Fibroblast of lung (primary cell): ENCODE measurements around the gene OR10D3. TPM values are rescaled to one million over a fixed set of nuclear protein-coding genes. Genes with fewer than 3 reads are reported as not detected.

Experiments
- DNase-seq, 2 donors: peaks; one replicate each; pipeline versions ENCODE4 v3.0.0 to v3.0.0-alpha.2; 2010; ENCODE audit warnings: low read depth in 2 of 2
- H2AFZ ChIP-seq: 2 replicates; pipeline ENCODE4 v1.5.1; 2012; ENCODE audit warnings: low read length, control low read depth, inconsistent platforms
- H3K27ac ChIP-seq: 2 replicates; pipeline ENCODE4 v1.5.1; 2011; ENCODE audit warnings: low read length, control low read depth; ENCODE audit not compliant: insufficient read depth
- H3K27me3 ChIP-seq: 2 replicates; pipeline ENCODE4 v1.5.1; 2011; ENCODE audit warnings: mild to moderate bottlenecking, low read length; ENCODE audit not compliant: control insufficient read depth, insufficient read depth
- H3K36me3 ChIP-seq: 2 replicates; pipeline ENCODE4 v1.5.1; 2011; ENCODE audit warnings: low read length; ENCODE audit not compliant: control insufficient read depth, insufficient read depth
- H3K4me1 ChIP-seq: 2 replicates; pipeline ENCODE4 v1.5.1; 2011; ENCODE audit warnings: low read length; ENCODE audit not compliant: control insufficient read depth, insufficient read depth; ENCODE audit errors: extremely low read depth
- H3K4me2 ChIP-seq: 2 replicates; pipeline ENCODE4 v1.5.1; 2011; ENCODE audit warnings: low read length, control low read depth; ENCODE audit not compliant: insufficient read depth; ENCODE audit errors: extremely low read depth
- H3K4me3 ChIP-seq, 4 experiments: fragments of 200-600 bp in 1 of 4; sonication (generic) in 1 of 4; replicated peaks in 1 of 4; 2 replicates each; pipeline ENCODE4 v1.5.1; 2011 to 2016; ENCODE audit warnings: low read length in 4 of 4, low read depth in 3 of 4, mild to moderate bottlenecking in 3 of 4, control low read depth in 2 of 4, inconsistent platforms in 1 of 4, mixed read lengths in 1 of 4; ENCODE audit not compliant: insufficient read depth in 1 of 4; ENCODE audit errors: control extremely low read depth in 1 of 4
- H3K79me2 ChIP-seq: 2 replicates; pipeline ENCODE4 v1.5.1; 2012; ENCODE audit warnings: mild to moderate bottlenecking, low read length, inconsistent platforms; ENCODE audit not compliant: control insufficient read depth, insufficient read depth
- H3K9ac ChIP-seq: 2 replicates; pipeline ENCODE4 v1.5.1; 2011; ENCODE audit warnings: mild to moderate bottlenecking, low read length, control low read depth; ENCODE audit not compliant: insufficient read depth
- H3K9me3 ChIP-seq: 2 replicates; pipeline ENCODE4 v1.5.1; 2012; ENCODE audit warnings: low read depth, low read length; ENCODE audit not compliant: control insufficient read depth, insufficient read depth
- H4K20me1 ChIP-seq: 2 replicates; pipeline ENCODE4 v1.5.1; 2011; ENCODE audit warnings: low read length; ENCODE audit not compliant: control insufficient read depth, insufficient read depth; ENCODE audit errors: extremely low read depth
- CTCF ChIP-seq, 2 donors: IDR thresholded peaks in 1 of 2; conservative IDR thresholded peaks in 1 of 2; 1 replicate in 1 of 2; 2 replicates in 1 of 2; pipeline ENCODE4 v1.5.1; 2011 to 2012; ENCODE audit warnings: low read length in 2 of 2, control low read depth in 1 of 2, inconsistent platforms in 1 of 2, low read depth in 1 of 2, mild to moderate bottlenecking in 1 of 2
- EZH2 ChIP-seq: IDR thresholded peaks from 2 replicates; pipeline ENCODE4 v1.5.1; 2012; ENCODE audit warnings: low read length, control low read depth, mild to moderate bottlenecking; ENCODE audit errors: missing control alignments
- polyA plus RNA-seq, 2 donors: library from polyadenylated mRNA; depleted of rRNA in 1 of 2; stranded (reverse) in 1 of 2; unstranded in 1 of 2; fragments of >200 nt; gene quantifications; 2 replicates each; pipeline ENCODE4 v1.2.1, GENCODE V29; 2011 to 2012; ENCODE audit warnings: missing spikeins in 1 of 2
- total RNA-seq: library from RNA; depleted of rRNA; stranded (reverse); fragments of >200 nt; gene quantifications from 2 replicates; pipeline ENCODE4 v1.2.1, GENCODE V29; 2014

The OR10D3 gene
- total and polyA plus RNA-seq, 2 donors (not counting 1 experiment from before 2014, with no cell fraction given): not detected

GRCh38 chr11:124176925-124177715, 6.0 kb upstream of the OR10D3 start:
- Histone ChIP-seq H3K9ac (no peak overlapping the region), H3K36me3 (no peaks in the 10 kb centered on the region), H3K79me2 (no peaks in the 10 kb centered on the region), H4K20me1 (no peaks in the 10 kb centered on the region), H3K27me3 (no peaks in the 10 kb centered on the region), H3K4me3 (no peak overlapping the region), H3K27ac (no peak overlapping the region), H3K9me3 (no peaks in the 10 kb centered on the region), H2AFZ (no peak overlapping the region), H3K4me2 (no peak overlapping the region), H3K4me1 (no peaks in the 10 kb centered on the region)
- no peak for TF ChIP-seq EZH2
- no peak for DNase-seq

- peak overlapping the region; percentile 44 for H3K4me2 ChIP-seq
- H2AFZ ChIP-seq: no peak overlapping the region
- no peak overlapping the region for H3K4me3 ChIP-seq
- no peaks in the 10 kb centered on the region for H3K4me1 ChIP-seq
- H3K27me3 ChIP-seq: no peaks in the 10 kb centered on the region
- peak; percentile 6 to 26 for DNase-seq
- no peaks in the 10 kb centered on the region for H3K9me3 ChIP-seq
- H3K9ac ChIP-seq: no peak overlapping the region
- no peaks in the 10 kb centered on the region for H3K79me2 ChIP-seq
- H3K27ac ChIP-seq: no peak overlapping the region
- H3K36me3 ChIP-seq: no peaks in the 10 kb centered on the region
- no peaks in the 10 kb centered on the region for H4K20me1 ChIP-seq
- TF ChIP-seq CTCF (conservative IDR thresholded peaks at IDR 0.05 in 1 of 2, IDR thresholded peaks at IDR 0.05 in 1 of 2; ENCODE audit: low read depth in 1 of 2, low read length in 2 of 2): no peak
- TF ChIP-seq EZH2: no peak
These were observed 3.8 kb upstream of the OR10D3 start for GRCh38 chr11:124179310-124179709.

GRCh38 chr11:124190298-124191139, 7.4 kb downstream of the OR10D3 start:
- no peaks in the 10 kb centered on the region for H4K20me1 ChIP-seq
- no peaks in the 10 kb centered on the region for H3K79me2 ChIP-seq
- H3K9me3 ChIP-seq: no peaks in the 10 kb centered on the region
- H3K4me2 ChIP-seq: no peak overlapping the region
- TF ChIP-seq CTCF (conservative IDR thresholded peaks at IDR 0.05 in 1 of 2, IDR thresholded peaks at IDR 0.05 in 1 of 2; ENCODE audit: low read depth in 1 of 2, low read length in 2 of 2): no peak
- no peak for TF ChIP-seq EZH2
- H3K36me3 ChIP-seq: no peaks in the 10 kb centered on the region
- no peaks in the 10 kb centered on the region for H3K4me1 ChIP-seq
- H2AFZ ChIP-seq: no peak overlapping the region
- H3K27ac ChIP-seq: no peak overlapping the region
- H3K9ac ChIP-seq: no peak overlapping the region
- H3K27me3 ChIP-seq: peaks cover 10% of the 10 kb centered on the region
- no peak overlapping the region for H3K4me3 ChIP-seq
- DNase-seq: no peak
